Gastrocnemius medialis (tissue), 4 donors: ENCODE results near the gene RGS13. TPM values are rescaled to one million over a fixed set of nuclear protein-coding genes. Genes with fewer than 3 reads are reported as not detected.

Experiments
- ATAC-seq, 2 donors: fragments of 150-250 bp; one replicate each; pipeline ENCODE4 v1.9.1; 2016
- DNase-seq, 2 donors: peaks; one replicate each; pipeline ENCODE4 v3.0.0-alpha.2; 2019
- H3K27ac ChIP-seq, 4 donors: fragments of 200-600 bp; sonication (generic); 1 replicate in 1 of 4; 2 replicates in 3 of 4; pipeline ENCODE4 v1.5.1; 2016 to 2018; ENCODE audit warnings: mild to moderate bottlenecking in 2 of 4, moderate library complexity in 1 of 4
- H3K27me3 ChIP-seq, 3 donors: fragments of 200-600 bp; sonication (generic) in 2 of 3; 1 replicate in 1 of 3; 2 replicates in 2 of 3; pipeline versions ENCODE4 v1.5.1 to v1.6.0; 2016 to 2019; ENCODE audit warnings: mild to moderate bottlenecking in 1 of 3, moderate library complexity in 1 of 3
- H3K36me3 ChIP-seq, 2 donors: fragments of 200-600 bp; sonication (generic) in 1 of 2; one replicate each; pipeline ENCODE4 v1.5.1; 2017 to 2018
- H3K4me1 ChIP-seq, 2 donors: fragments of 200-600 bp; sonication (generic) in 1 of 2; one replicate each; pipeline ENCODE4 v1.5.1; 2016 to 2017; ENCODE audit warnings: mild to moderate bottlenecking in 2 of 2
- H3K4me3 ChIP-seq, 4 donors: fragments of 200-600 bp; sonication (generic) in 3 of 4; 1 replicate in 1 of 4; 2 replicates in 3 of 4; pipeline ENCODE4 v1.5.1; 2016 to 2019; ENCODE audit warnings: mild to moderate bottlenecking in 2 of 4
- H3K9me3 ChIP-seq, 3 donors: fragments of 200-600 bp; sonication (generic) in 2 of 3; 1 replicate in 1 of 3; 2 replicates in 2 of 3; pipeline ENCODE4 v1.5.1; 2016 to 2019
- POLR2A ChIP-seq, 2 donors: fragments of 450-650 bp; IDR thresholded peaks; one replicate each; pipeline ENCODE4 v1.6.1; 2017; ENCODE audit warnings: antibody characterized with exemption in 2 of 2, mild to moderate bottlenecking in 2 of 2, moderate library complexity in 2 of 2
- in situ Hi-C, 4 donors: fragments of 200-750 bp; cut with MboI; loops; one replicate each; pipeline versions ENCODE4 v1.15.0 to v1.8.0; 2017; ENCODE audit warnings: low sequenced_read_pairs in 4 of 4
- intact Hi-C: fragments of 100-400 bp; cut with DNase I; formaldehyde crosslinking; loops from one replicate; pipeline ENCODE4 v1.15.1; 2023; ENCODE audit warnings: low total_unique reads
- total RNA-seq, 4 donors: library from RNA; depleted of rRNA; stranded (reverse); fragments of >200 nt; gene quantifications; one replicate each; pipeline versions ENCODE4 v1.1.0 to v1.2.3, GENCODE V29; 2016
- TF ChIP-seq, protein P1 (sequence below), 5 experiments: fragments of 450-650 bp in 3 of 5; fragments of 200-600 bp in 2 of 5; sonication (generic) in 2 of 5; IDR thresholded peaks in 4 of 5; conservative IDR thresholded peaks in 1 of 5; 1 replicate in 4 of 5; 2 replicates in 1 of 5; pipeline ENCODE4 v1.5.1; 2016 to 2019; ENCODE audit warnings: antibody characterized with exemption in 5 of 5, mild to moderate bottlenecking in 3 of 5, moderate library complexity in 3 of 5

The RGS13 gene, protein sequence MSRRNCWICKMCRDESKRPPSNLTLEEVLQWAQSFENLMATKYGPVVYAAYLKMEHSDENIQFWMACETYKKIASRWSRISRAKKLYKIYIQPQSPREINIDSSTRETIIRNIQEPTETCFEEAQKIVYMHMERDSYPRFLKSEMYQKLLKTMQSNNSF
- not detected for total RNA-seq

- no peak within 1 kb of the TSS for H3K27ac ChIP-seq
- no peak for TF ChIP-seq POLR2A (IDR thresholded peaks at IDR 0.05)
- TF ChIP-seq, protein P1, sequence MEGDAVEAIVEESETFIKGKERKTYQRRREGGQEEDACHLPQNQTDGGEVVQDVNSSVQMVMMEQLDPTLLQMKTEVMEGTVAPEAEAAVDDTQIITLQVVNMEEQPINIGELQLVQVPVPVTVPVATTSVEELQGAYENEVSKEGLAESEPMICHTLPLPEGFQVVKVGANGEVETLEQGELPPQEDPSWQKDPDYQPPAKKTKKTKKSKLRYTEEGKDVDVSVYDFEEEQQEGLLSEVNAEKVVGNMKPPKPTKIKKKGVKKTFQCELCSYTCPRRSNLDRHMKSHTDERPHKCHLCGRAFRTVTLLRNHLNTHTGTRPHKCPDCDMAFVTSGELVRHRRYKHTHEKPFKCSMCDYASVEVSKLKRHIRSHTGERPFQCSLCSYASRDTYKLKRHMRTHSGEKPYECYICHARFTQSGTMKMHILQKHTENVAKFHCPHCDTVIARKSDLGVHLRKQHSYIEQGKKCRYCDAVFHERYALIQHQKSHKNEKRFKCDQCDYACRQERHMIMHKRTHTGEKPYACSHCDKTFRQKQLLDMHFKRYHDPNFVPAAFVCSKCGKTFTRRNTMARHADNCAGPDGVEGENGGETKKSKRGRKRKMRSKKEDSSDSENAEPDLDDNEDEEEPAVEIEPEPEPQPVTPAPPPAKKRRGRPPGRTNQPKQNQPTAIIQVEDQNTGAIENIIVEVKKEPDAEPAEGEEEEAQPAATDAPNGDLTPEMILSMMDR (IDR thresholded peaks at IDR 0.05 in 4 of 5, conservative IDR thresholded peaks at IDR 0.05 in 1 of 5), result no peak
- ATAC-seq (no peak), DNase-seq (no peak)
- H3K4me1 ChIP-seq, result no peaks in the 10 kb centered on the region
- no peaks in the 10 kb centered on the region for H3K36me3 ChIP-seq
- no peak within 1 kb of the TSS for H3K4me3 ChIP-seq
- in situ Hi-C loops (no loop called here), intact Hi-C loops (no loop called here)
- H3K9me3 ChIP-seq, result no peaks in the 10 kb centered on the region
- no peaks in the 10 kb centered on the region for H3K27me3 ChIP-seq
These were observed at the start of gene RGS13 for GRCh38 chr1:192635939-192636338. TSS of gene RGS13 (plus strand) at chr1:192636147. CDS start at chr1:192644335, 8,188 bp downstream.

DNA sequence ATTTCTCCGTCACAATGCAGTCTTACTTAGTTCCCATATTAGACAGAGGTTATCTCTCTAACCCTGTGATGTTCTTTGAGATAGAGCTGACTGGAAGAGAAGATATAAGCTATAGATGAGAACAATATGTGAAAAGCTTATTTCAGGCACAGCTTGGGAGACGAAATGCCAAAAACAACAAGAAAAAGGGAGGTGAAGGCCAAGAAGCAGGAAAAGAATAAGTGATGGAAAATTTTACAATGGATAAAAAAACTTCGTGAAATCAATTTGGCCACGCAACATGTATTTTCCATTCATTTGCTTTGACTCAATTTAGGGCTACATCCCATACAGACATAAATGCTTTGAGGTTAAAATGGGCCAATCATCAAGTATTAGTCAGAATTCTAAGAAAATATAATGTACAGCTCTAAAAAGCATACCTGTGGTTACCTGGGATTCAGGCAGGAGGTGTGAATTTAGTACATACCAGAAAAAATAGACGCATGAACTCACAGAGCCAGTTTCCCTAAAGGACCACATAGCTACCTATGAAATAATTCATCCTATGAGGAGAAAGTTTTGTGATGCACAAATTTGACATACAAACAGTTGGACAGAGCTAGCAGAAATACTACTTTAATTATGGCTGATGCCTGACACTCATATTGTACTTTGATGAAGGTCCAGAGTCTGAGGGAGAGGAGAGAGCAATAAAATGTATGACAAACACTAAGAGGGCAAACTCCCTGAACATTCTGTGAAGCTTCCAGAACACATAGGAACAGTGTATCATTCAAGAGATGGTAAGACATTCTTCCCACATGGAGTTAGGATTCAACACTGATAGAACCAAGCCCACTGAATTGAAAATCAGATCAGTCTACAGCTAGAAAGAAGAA is 48.3 kb upstream of the RGS13 start:
- DNase-seq, result no peak
- Histone ChIP-seq H3K27ac (no peak overlapping the region), H3K4me1 (no peaks in the 10 kb centered on the region), H3K27me3 (no peaks in the 10 kb centered on the region), H3K9me3 (no peaks in the 10 kb centered on the region), H3K4me3 (no peak overlapping the region), H3K36me3 (no peaks in the 10 kb centered on the region)
- intact Hi-C loops, result no loop called here
- ATAC-seq, result no peak
- TF ChIP-seq, protein P1 (IDR thresholded peaks at IDR 0.05 in 4 of 5, conservative IDR thresholded peaks at IDR 0.05 in 1 of 5), result no peak
- TF ChIP-seq POLR2A (IDR thresholded peaks at IDR 0.05), result no peak
- in situ Hi-C loops, result loop anchor here in 1 of 4 donors (10.0 kb wide), 1 partner anchor 113 kb away; no protein-coding TSS in a partner anchor

GRCh38 chr1:192588546-192588945 is 47.4 kb upstream of the RGS13 start:
- ATAC-seq (no peak), DNase-seq (no peak)
- no peaks in the 10 kb centered on the region for H3K36me3 ChIP-seq
- H3K27ac ChIP-seq, result no peak overlapping the region
- intact Hi-C loops, result no loop called here
- TF ChIP-seq, protein P1 (IDR thresholded peaks at IDR 0.05 in 4 of 5, conservative IDR thresholded peaks at IDR 0.05 in 1 of 5), result no peak
- TF ChIP-seq POLR2A (IDR thresholded peaks at IDR 0.05), result no peak
- no peaks in the 10 kb centered on the region for H3K9me3 ChIP-seq
- no peaks in the 10 kb centered on the region for H3K27me3 ChIP-seq
- in situ Hi-C loops, result loop anchor here in 1 of 4 donors (10.0 kb wide), 1 partner anchor 114 kb away; no protein-coding TSS in a partner anchor
- no peaks in the 10 kb centered on the region for H3K4me1 ChIP-seq
- no peak overlapping the region for H3K4me3 ChIP-seq

DNA sequence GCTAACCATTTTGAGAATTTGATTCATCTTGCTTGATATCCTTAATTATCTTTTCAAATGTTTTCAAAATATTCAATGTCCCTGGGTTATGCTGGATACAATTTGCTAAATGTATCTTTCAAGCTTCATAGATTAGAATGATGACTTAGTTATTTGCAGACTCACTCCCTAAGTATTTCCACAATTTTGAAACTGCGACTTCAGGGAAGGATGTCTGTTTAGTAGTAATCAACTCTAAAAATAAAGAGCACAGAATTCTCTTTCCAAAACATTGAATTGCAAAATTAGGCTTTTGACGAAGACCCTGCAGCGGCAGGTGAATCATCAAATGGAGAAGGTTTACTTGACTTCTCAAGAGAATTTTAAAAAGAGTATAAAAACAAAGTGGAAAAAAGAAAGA is 46.1 kb upstream of the RGS13 start:
- in situ Hi-C loops (loop anchor here in 1 of 4 donors (10.0 kb wide), 1 partner anchor 115 kb away; no protein-coding TSS in a partner anchor), intact Hi-C loops (no loop called here)
- Histone ChIP-seq H3K9me3 (no peaks in the 10 kb centered on the region), H3K27me3 (no peaks in the 10 kb centered on the region), H3K36me3 (no peaks in the 10 kb centered on the region), H3K27ac (no peak overlapping the region), H3K4me3 (no peak overlapping the region), H3K4me1 (no peaks in the 10 kb centered on the region)
- DNase-seq, result no peak
- ATAC-seq, result no peak
- no peak for TF ChIP-seq POLR2A (IDR thresholded peaks at IDR 0.05)
- TF ChIP-seq, protein P1 (IDR thresholded peaks at IDR 0.05 in 4 of 5, conservative IDR thresholded peaks at IDR 0.05 in 1 of 5), result no peak
